NCI-H2227 treated with DMSO at 0.1 percent for 48 hours (cell line): ENCODE data around the gene CTSC.

Source experiments
- DNase-seq: peaks from one replicate; lab custom pipeline; 2025; lab: John Stamatoyannopoulos, UW

CTSC gene

GRCh38 chr11:88317536-88317935 lies 20.0 kb downstream of the CTSC start:
- no peak for DNase-seq

GRCh38 chr11:88315981-88316441 lies 21.5 kb downstream of the CTSC start:
- no peak for DNase-seq

DNA sequence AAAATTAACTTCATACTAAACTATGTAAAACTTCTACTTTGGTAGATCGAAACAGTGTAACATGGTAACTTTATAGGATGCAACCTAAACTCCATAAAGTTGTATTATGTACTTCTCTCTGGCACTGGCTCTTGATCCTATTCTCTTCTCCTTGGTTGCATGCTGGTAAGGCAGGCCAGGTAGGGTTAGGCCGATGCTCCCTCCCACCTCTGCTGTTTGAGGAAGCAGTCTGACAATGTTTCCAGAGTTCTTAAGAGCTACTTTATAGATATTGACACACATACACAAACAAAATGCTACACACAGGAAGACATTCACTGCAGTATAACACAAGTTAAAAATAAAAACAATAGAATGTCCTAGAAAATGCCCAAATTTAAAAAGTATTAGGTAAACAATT lies 22.5 kb downstream of the CTSC start:
- DNase-seq, result no peak

GRCh38 chr11:88313441-88313840 lies 24.1 kb downstream of the CTSC start:
- no peak for DNase-seq

- no peak for DNase-seq
Observed at GRCh38 chr11:88312628-88313027, 24.9 kb downstream of the CTSC start.

GRCh38 chr11:88310246-88310645 lies 27.3 kb downstream of the CTSC start:
- DNase-seq, result no peak

- DNase-seq, result no peak
Observed at GRCh38 chr11:88308576-88308975, 29.0 kb downstream of the CTSC start.

DNA sequence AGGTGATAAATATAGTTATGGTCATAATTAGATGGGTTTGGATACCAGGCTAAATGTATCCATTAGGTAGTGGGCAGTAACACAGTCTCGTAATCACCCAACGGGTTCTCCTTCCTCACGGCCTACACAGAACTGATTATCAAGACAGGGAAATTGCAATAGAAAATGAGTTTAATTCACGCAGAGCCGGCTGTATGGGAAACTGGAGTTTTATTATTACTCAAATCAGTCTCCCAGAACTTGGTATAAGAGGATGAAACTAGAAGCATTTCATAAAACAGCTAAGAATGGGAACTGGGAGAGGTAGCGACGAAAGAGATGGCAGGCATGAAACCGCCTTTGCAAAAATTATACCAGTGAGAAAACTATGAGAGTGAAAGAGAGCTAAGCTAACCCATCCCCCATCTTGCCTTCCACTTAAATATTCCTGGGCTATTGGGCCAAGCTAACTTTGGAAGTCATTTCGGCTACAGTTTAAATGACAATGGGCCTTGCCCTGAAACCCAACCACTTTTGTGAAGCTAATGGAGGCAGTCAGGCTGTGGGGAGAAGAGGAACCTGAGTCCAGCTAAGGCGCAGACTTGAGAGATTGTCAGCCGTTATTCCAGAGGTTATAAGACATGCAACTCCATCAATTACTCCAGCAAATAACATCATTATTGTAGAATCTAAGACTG lies 29.6 kb downstream of the CTSC start:
- no peak for DNase-seq

DNA sequence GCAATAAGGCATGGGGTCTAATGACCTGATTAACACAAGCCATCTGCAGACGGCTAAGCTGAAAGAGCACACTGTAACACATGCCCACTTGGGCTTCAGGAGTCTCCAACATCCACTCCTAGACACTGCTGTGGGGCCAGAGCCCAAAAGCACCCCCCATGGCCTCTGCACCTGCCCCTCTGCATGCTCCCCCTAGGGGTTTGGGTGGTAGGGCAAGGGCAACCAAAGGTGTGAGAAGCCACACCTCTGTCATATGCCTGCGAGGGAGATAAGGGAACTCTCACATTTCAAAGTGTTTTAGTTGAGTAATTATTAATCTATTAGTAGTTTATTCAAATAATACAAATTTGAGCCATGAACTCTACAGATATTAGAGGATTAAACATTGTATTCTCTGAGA lies 30.8 kb downstream of the CTSC start:
- no peak for DNase-seq

GRCh38 chr11:88305430-88305829 lies 32.1 kb downstream of the CTSC start:
- DNase-seq, result no peak

DNA sequence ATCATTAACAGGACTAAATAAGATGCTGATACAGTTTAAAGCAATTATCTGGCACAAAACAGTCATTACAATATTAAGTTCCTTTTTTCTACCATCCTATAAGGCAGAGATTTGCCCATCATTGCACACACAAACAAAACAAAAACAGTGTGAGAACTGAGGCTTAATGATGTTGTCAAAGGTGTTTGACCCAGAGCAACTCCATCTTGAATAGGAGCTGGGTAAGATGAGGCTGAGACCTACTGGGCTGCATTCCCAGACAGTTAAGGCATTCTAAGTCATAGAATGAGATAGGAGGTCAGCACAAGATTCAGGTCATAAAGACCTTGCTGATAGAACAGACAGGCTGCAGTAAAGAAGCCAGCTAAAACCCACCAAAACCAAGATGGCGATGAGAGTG lies 33.2 kb downstream of the CTSC start:
- DNase-seq, result no peak

GRCh38 chr11:88303037-88303436 lies 34.5 kb downstream of the CTSC start:
- no peak for DNase-seq

- DNase-seq, result no peak
Observed at GRCh38 chr11:88301488-88302140, 35.9 kb downstream of the CTSC start.

- DNase-seq, result no peak
Observed at GRCh38 chr11:88300888-88301487, 36.5 kb downstream of the CTSC start.

DNA sequence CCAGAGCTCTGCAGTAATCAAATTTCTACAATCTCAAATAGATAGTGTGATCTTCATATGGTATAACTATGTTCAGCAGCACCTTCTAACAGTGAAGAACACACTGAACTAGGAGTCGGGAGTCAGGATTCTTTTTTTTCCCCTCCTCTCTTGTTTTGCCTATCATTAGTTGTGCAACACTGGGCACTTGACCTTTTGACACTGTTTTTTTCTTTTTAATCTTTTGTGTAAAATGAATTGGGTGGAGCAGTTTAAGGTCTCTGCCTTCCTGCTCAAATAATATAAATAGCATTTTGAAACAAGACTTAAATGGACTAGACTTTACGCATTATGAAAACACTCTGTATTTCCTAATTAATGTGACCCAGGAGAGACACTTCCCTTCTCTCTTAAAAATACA lies 39.7 kb downstream of the CTSC start:
- DNase-seq, result no peak

GRCh38 chr11:88297421-88297820 lies 40.1 kb downstream of the CTSC start:
- DNase-seq, result no peak

DNA sequence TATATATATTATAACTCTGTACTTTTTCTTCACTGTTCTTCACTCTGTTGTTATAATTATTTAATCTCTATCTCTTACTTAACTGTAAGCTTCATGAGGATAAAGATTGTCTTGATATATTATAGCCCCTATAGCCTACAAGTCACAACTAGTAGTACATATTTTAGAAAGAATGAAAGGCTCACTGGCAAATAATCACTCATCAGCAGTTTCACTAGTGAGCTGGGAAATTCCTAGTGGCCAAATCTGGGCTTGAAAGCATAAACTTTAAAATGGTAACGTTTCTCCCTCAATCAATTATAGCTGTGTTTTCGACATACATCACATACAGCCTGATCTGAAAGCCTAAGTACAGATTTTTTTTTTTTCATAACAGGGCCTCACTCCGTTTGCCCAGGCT lies 42.5 kb downstream of the CTSC start:
- no peak for DNase-seq

GRCh38 chr11:88293931-88294330 lies 43.6 kb downstream of the CTSC start:
- DNase-seq, result no peak

DNA sequence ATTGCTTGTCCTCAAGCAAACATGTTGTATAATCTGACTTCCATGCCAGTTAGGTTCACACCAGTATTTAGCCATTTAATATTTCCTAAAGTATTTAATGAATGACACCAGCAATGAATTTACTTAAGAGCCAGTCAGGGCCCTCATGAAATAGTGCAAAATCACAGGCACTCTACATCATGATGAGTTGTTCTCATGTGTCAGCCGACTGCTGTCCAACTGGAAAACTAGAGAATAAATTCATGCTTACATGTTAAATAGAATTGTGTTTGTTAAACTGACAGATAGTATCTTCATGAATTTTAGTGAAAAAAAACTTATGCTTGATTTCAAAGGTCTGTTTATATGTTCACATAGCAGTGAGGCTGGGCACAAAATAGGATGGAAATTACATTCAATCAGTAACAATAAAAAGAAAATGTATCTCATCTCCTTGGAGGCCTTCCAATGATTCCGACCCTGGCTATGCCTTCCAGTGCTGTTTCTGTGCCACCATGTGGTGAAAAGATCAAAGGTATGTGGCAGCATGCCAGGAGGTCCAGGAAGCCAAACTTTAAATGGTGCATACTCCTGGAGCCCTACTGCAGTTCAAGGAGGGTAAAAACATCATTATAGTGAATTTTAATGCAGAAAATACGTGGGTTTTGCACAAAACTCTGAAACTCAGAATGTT lies 45.2 kb downstream of the CTSC start:
- no peak for DNase-seq

DNA sequence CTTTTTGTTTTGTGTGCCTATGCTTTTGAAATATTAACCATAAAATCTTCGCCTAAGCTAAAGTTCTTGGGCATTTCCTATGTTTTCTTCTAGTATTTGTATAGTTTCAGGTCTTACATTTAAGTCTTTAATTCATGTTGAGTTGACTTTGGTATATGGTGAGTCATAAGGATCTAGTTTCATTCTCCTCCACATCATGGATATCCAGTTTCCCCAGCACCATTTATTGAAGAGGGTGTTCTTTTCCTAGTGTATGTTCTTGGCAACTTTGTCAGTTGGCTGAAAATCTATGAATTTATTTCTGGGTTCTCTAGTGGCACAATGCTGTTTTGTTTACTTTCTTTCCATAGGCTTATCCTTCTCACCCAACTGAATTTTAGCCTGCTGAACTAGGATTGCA lies 49.0 kb downstream of the CTSC start:
- no peak for DNase-seq

- DNase-seq, result no peak
Observed at GRCh38 chr11:88284336-88285050, 53.0 kb downstream of the CTSC start.
